BE2C (cell line): ENCODE results near the gene DRAXIN.

Source experiments
- DNase-seq: peaks from one replicate; pipeline ENCODE4 v3.0.0-alpha.2; 2020
- H3K27me3 ChIP-seq: fragments of 250-450 bp; sonication (Bioruptor Pico); 2 replicates; pipeline ENCODE4 v1.5.1; 2020; ENCODE audit warnings: mild to moderate bottlenecking
- H3K36me3 ChIP-seq: fragments of 250-450 bp; sonication (Bioruptor Pico); 2 replicates; pipeline ENCODE4 v1.5.1; 2020; ENCODE audit warnings: mild to moderate bottlenecking
- H3K4me1 ChIP-seq: fragments of 250-450 bp; sonication (Bioruptor Pico); 2 replicates; pipeline ENCODE4 v1.5.1; 2020
- H3K4me3 ChIP-seq: 2 replicates; pipeline ENCODE4 v1.5.1; 2011; ENCODE audit warnings: low read depth, low read length
- H3K9me3 ChIP-seq: fragments of 250-450 bp; sonication (Bioruptor Pico); 2 replicates; pipeline ENCODE4 v1.5.1; 2020
- CTCF ChIP-seq: IDR thresholded peaks from 2 replicates; pipeline ENCODE4 v1.5.1; 2012; ENCODE audit warnings: mild to moderate bottlenecking, low read depth, low read length

Gene DRAXIN

GRCh38 chr1:11701981-11702803 lies 10.7 kb downstream of the DRAXIN start:
- TF ChIP-seq CTCF: no peak
- Histone ChIP-seq H3K9me3 (no peaks in the 10 kb centered on the region), H3K4me1 (peaks cover 2% of the 10 kb centered on the region; the same call in 1 of the 2 replicates), H3K27me3 (no peaks in the 10 kb centered on the region), H3K4me3 (peak overlapping the region; percentile 53; the same call in 1 of the 2 replicates), H3K36me3 (no peaks in the 10 kb centered on the region)
- no peak for DNase-seq

GRCh38 chr1:11703357-11704193 lies 12.1 kb downstream of the DRAXIN start:
- Histone ChIP-seq H3K4me3 (no peak overlapping the region), H3K4me1 (peaks cover 10% of the 10 kb centered on the region), H3K36me3 (no peaks in the 10 kb centered on the region), H3K27me3 (no peaks in the 10 kb centered on the region), H3K9me3 (no peaks in the 10 kb centered on the region)
- TF ChIP-seq CTCF: no peak
- DNase-seq: no peak

GRCh38 chr1:11704194-11704529 lies 12.7 kb downstream of the DRAXIN start:
- Histone ChIP-seq H3K36me3 (no peaks in the 10 kb centered on the region), H3K9me3 (no peaks in the 10 kb centered on the region), H3K4me1 (peaks cover 10% of the 10 kb centered on the region), H3K27me3 (no peaks in the 10 kb centered on the region), H3K4me3 (no peak overlapping the region)
- DNase-seq: no peak
- TF ChIP-seq CTCF: no peak

- H3K4me1 ChIP-seq: peaks cover 10% of the 10 kb centered on the region
- DNase-seq: no peak
- TF ChIP-seq CTCF: no peak
These were observed 13.4 kb downstream of the DRAXIN start for GRCh38 chr1:11704691-11705475.

GRCh38 chr1:11705596-11705995 lies 14.1 kb downstream of the DRAXIN start:
- TF ChIP-seq CTCF: no peak
- no peaks in the 10 kb centered on the region for H3K36me3 ChIP-seq
- no peak overlapping the region for H3K4me3 ChIP-seq
- H3K9me3 ChIP-seq: no peaks in the 10 kb centered on the region
- H3K27me3 ChIP-seq: no peaks in the 10 kb centered on the region
- H3K4me1 ChIP-seq: peaks cover 10% of the 10 kb centered on the region
- no peak for DNase-seq

More at GRCh38 chr1:11704691-11705475, 13.4 kb downstream of the DRAXIN start:
- H3K27me3 ChIP-seq: no peaks in the 10 kb centered on the region
- no peaks in the 10 kb centered on the region for H3K36me3 ChIP-seq
- no peak overlapping the region for H3K4me3 ChIP-seq
- no peaks in the 10 kb centered on the region for H3K9me3 ChIP-seq
